Bronchial epithelial cell (primary cell): ENCODE results near the gene HS3ST3B1. TPM values are rescaled to one million over a fixed set of nuclear protein-coding genes. Genes with fewer than 3 reads are reported as not detected.

Experiments used
- DNase-seq: peaks from one replicate; pipeline ENCODE4 v3.0.0-alpha.2; 2010; ENCODE audit warnings: low read depth
- FAIRE-seq: peaks from 2 replicates; lab custom pipeline; 2011; peaks lifted over from hg19 to GRCh38; lab: Jason Lieb, UNC
- H3K27me3 ChIP-seq: 2 replicates; pipeline ENCODE4 v1.5.1; 2011; ENCODE audit warnings: low read length; ENCODE audit not compliant: control insufficient read depth, insufficient read depth
- H3K36me3 ChIP-seq: 2 replicates; pipeline ENCODE4 v1.5.1; 2011; ENCODE audit warnings: low read length; ENCODE audit not compliant: control insufficient read depth, insufficient read depth
- H3K4me3 ChIP-seq: 2 replicates; pipeline ENCODE4 v1.5.1; 2011; ENCODE audit warnings: mild to moderate bottlenecking, low read depth, low read length, control low read depth
- total RNA-seq: library from RNA; depleted of rRNA; stranded (reverse); fragments of >200 nt; gene quantifications from 2 replicates; pipeline ENCODE4 v1.2.1, GENCODE V29; 2014
- TF ChIP-seq, protein P1 (sequence below): IDR thresholded peaks from 2 replicates; pipeline ENCODE4 v1.5.1; 2011; ENCODE audit warnings: mild to moderate bottlenecking, moderate library complexity, low read length, control low read depth, inconsistent platforms; ENCODE audit not compliant: insufficient read depth, severe bottlenecking

HS3ST3B1 gene
- total RNA-seq, 1 donor from 2014 or later = 0.53 TPM

GRCh38 chr17:14393723-14394122 lies 92.8 kb downstream of the HS3ST3B1 start:
- H3K27me3 ChIP-seq = no peaks in the 10 kb centered on the region
- TF ChIP-seq, protein P1, sequence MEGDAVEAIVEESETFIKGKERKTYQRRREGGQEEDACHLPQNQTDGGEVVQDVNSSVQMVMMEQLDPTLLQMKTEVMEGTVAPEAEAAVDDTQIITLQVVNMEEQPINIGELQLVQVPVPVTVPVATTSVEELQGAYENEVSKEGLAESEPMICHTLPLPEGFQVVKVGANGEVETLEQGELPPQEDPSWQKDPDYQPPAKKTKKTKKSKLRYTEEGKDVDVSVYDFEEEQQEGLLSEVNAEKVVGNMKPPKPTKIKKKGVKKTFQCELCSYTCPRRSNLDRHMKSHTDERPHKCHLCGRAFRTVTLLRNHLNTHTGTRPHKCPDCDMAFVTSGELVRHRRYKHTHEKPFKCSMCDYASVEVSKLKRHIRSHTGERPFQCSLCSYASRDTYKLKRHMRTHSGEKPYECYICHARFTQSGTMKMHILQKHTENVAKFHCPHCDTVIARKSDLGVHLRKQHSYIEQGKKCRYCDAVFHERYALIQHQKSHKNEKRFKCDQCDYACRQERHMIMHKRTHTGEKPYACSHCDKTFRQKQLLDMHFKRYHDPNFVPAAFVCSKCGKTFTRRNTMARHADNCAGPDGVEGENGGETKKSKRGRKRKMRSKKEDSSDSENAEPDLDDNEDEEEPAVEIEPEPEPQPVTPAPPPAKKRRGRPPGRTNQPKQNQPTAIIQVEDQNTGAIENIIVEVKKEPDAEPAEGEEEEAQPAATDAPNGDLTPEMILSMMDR = no peak
- FAIRE-seq (no peak), DNase-seq (no peak)
- H3K4me3 ChIP-seq = no peak overlapping the region
- H3K36me3 ChIP-seq = no peaks in the 10 kb centered on the region

GRCh38 chr17:14395255-14395654 lies 94.4 kb downstream of the HS3ST3B1 start:
- Histone ChIP-seq H3K27me3 (no peaks in the 10 kb centered on the region), H3K36me3 (no peaks in the 10 kb centered on the region), H3K4me3 (no peak overlapping the region)
- DNase-seq (no peak), FAIRE-seq (no peak)
- TF ChIP-seq, protein P1 = no peak

GRCh38 chr17:14396547-14396946 lies 95.7 kb downstream of the HS3ST3B1 start:
- Histone ChIP-seq H3K36me3 (no peaks in the 10 kb centered on the region), H3K4me3 (no peak overlapping the region), H3K27me3 (no peaks in the 10 kb centered on the region)
- TF ChIP-seq, protein P1 = no peak
- FAIRE-seq (no peak), DNase-seq (peak; percentile 26)

DNA sequence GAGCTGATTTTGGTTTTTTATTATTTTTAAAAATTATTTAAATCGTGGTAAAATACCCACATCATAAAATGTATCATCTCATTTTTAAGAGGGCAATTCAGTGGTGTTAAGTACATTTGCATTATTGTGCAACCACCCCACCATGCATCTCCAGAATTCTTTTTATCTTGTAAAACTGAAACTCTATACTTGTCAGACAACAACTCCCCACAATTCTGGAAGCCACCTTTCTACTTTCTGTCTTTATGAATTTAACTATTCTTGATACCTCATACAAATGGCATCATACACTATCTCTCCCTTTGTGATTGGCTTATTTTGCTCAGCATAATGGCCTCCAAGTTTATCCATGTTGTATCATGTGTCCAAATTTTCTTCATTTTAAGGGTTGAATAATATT lies 97.9 kb downstream of the HS3ST3B1 start:
- no peak for FAIRE-seq
- DNase-seq = no peak
- Histone ChIP-seq H3K27me3 (no peaks in the 10 kb centered on the region), H3K4me3 (no peak overlapping the region), H3K36me3 (no peaks in the 10 kb centered on the region)
- TF ChIP-seq, protein P1 = no peak

Other genes starting within 250 kb of the HS3ST3B1 start
- 11.8 and 13.7 TPM in 2 replicates for gene COX10, start 231.6 kb upstream of the HS3ST3B1 start, total RNA-seq
- not detected in 2 replicates for gene CDRT15, start 64.2 kb upstream of the HS3ST3B1 start, total RNA-seq